Mononuclear cell (primary cell): ENCODE results near the gene FOLR2. TPM values are rescaled to one million over a fixed set of nuclear protein-coding genes. Genes with fewer than 3 reads are reported as not detected.

Source experiments
- H3K27me3 ChIP-seq: 2 replicates; pipeline ENCODE4 v1.6.0; 2011; ENCODE audit warnings: low read length, control low read depth; ENCODE audit not compliant: insufficient read depth
- H3K4me1 ChIP-seq: 2 replicates; pipeline ENCODE4 v1.5.1; 2011; ENCODE audit warnings: mild to moderate bottlenecking, low read length, control low read depth; ENCODE audit not compliant: insufficient read depth
- H3K4me3 ChIP-seq: 2 replicates; pipeline ENCODE4 v1.5.1; 2011; ENCODE audit warnings: mild to moderate bottlenecking, low read length, moderate library complexity
- H3K9me3 ChIP-seq: 2 replicates; pipeline ENCODE4 v1.5.1; 2011; ENCODE audit warnings: low read depth, mild to moderate bottlenecking, control low read depth, low read length
- total RNA-seq: library from RNA; depleted of rRNA; stranded (reverse); fragments of >200 nt; gene quantifications from one replicate; pipeline ENCODE4 v1.2.3, GENCODE V29; 2012

FOLR2 gene
- total RNA-seq, 1 donor: 3.3 TPM

GRCh38 chr11:72239313-72239848 lies 22.8 kb downstream of the FOLR2 start:
- H3K27me3 ChIP-seq: peaks cover 45% of the 10 kb centered on the region
- H3K4me1 ChIP-seq: peaks cover 26% of the 10 kb centered on the region
- H3K9me3 ChIP-seq: no peaks in the 10 kb centered on the region
- no peak overlapping the region for H3K4me3 ChIP-seq

DNA sequence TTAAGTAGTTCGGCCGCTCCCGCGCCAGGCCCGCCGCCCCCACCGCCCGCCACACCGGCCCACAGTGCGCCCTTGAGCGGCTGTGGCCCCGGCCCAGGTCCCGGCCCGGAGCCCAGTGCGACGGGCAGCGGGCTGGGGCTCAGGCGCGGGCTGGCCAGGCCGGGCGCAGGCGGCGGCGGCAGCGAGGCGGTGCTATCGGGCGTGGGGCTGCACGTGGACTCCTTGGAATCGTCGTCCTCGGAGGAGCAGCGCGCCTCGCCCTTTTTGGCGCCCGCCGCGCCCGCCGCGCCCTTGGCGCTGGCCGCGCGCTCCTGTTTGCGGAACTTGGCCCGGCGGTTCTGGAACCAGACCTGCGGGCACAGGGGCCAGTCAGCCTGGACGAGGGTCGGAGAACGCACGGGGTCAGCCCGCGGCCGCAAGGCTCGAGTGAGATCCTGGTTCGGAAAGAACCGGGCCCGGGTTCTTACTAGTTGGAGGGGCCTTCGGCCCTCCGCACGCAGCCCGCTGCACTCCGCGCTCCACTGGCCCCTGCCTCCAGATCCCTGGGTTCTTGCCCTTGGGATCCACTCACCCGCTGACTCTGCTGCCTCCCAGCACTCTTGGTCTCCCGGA lies 23.4 kb downstream of the FOLR2 start:
- peaks cover 51% of the 10 kb centered on the region for H3K27me3 ChIP-seq
- H3K9me3 ChIP-seq: no peaks in the 10 kb centered on the region
- H3K4me1 ChIP-seq: peaks cover 26% of the 10 kb centered on the region
- no peak overlapping the region for H3K4me3 ChIP-seq

- H3K4me1 ChIP-seq: peaks cover 26% of the 10 kb centered on the region
- H3K9me3 ChIP-seq: no peaks in the 10 kb centered on the region
- H3K27me3 ChIP-seq: peaks cover 58% of the 10 kb centered on the region
- H3K4me3 ChIP-seq: no peak overlapping the region
Observed at GRCh38 chr11:72240461-72241290, 24.1 kb downstream of the FOLR2 start.

- Histone ChIP-seq H3K4me3 (no peak overlapping the region), H3K9me3 (no peaks in the 10 kb centered on the region), H3K4me1 (peaks cover 26% of the 10 kb centered on the region), H3K27me3 (peaks cover 64% of the 10 kb centered on the region)
Observed at GRCh38 chr11:72241291-72241781, 24.7 kb downstream of the FOLR2 start.

- H3K27me3 ChIP-seq: peaks cover 73% of the 10 kb centered on the region
- no peaks in the 10 kb centered on the region for H3K9me3 ChIP-seq
- peaks cover 26% of the 10 kb centered on the region for H3K4me1 ChIP-seq
- no peak overlapping the region for H3K4me3 ChIP-seq
Observed at GRCh38 chr11:72242141-72242540, 25.5 kb downstream of the FOLR2 start.

- H3K27me3 ChIP-seq: peaks cover 81% of the 10 kb centered on the region
- no peak overlapping the region for H3K4me3 ChIP-seq
- no peaks in the 10 kb centered on the region for H3K9me3 ChIP-seq
- H3K4me1 ChIP-seq: peaks cover 26% of the 10 kb centered on the region
Observed at GRCh38 chr11:72243173-72244059, 26.8 kb downstream of the FOLR2 start.

DNA sequence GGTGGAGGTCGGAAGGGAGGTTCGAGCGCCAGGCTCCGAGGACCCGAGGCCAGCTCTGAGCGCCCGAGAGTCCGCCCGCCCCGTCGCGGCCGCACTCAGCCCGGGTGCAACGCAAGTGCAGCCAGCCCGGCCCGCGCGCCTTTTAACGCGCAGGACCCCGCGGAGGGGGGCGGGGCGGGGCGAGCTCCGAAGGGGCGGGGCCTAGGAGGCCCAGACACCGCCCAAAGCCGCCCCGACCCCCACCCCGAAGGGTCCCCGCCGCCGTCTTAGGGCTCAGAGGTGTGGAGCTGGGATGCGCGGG lies 27.4 kb downstream of the FOLR2 start, which contains the start of gene PHOX2A:
TSS of gene PHOX2A (minus strand) at position 117 of the 301 bp plus-strand sequence. CDS start 172 bp downstream, outside the sequence.
- peaks cover 24% of the 10 kb centered on the region for H3K4me1 ChIP-seq
- no peak within 1 kb of the TSS for H3K4me3 ChIP-seq
- no peaks in the 10 kb centered on the region for H3K9me3 ChIP-seq
- peaks cover 80% of the 10 kb centered on the region for H3K27me3 ChIP-seq

DNA sequence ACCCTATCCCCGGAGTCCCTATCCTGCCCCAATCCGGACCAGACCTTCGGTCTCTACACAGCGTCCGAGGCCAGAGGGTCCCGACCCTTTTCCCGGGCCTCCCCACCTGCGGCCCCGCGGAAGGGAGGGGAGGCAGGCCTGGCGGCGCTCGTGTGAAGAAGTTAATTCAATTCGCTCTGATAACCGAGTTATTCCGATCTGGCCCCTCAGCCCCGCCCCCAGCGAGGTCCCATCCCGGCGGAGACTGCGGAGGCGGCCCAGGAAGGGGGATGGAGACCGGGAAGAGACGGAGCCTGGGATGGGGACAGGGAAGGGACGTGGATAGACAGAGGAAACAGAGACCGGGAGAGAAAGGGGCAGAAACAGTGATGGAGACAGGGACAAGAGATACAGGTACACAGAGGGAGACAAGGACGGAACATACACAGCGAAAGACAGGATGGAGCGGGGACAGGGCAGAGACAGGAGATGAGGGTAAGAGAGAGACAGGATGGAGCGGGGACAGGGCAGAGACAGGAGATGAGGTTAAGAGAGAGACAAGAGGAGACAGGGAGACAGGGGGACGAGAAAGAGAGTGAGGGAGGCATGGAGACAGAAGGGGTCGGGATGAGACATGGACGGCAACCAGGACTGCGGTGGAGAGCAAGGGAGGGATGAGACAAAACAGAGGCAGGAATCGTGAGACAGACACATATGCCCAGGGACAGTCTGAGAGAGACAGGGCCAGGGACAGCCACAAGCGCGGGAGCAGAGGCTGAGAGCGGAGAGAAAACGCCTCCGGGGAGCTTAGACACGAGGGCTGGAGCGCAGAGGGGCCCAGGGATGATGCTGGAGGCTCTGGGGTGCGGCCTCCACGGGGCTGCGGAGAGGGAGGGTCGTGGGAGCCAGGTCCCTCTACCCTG lies 28.0 kb downstream of the FOLR2 start:
- Histone ChIP-seq H3K9me3 (no peaks in the 10 kb centered on the region), H3K27me3 (peaks cover 74% of the 10 kb centered on the region), H3K4me3 (no peak overlapping the region), H3K4me1 (peaks cover 18% of the 10 kb centered on the region)

DNA sequence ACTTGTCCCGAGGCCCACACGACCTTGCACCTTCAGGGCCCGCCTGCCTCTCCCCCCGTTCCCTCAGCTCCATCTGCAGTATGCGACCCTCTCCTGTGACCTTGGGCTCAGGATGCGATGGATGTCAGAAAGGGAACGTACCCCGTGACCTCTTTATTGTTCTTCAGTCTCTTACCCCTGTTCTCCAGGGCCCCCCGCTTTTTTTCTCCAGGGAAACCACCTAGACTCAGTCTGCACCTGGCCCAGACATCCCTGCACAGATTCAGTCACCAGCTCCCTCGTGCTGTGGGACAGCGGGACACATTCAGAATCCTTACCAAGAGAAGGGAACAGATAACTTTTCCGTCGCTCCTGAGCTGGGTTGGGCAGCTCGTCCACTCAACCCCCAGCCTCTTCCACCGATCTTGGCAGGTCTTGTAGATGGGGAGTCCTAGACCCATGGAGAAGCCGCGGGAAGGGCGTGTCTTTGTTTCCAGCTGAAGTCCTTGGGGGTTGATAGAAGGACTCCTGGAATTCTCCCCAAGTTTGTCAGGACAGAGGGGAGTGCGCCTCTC lies 28.7 kb downstream of the FOLR2 start:
- Histone ChIP-seq H3K4me1 (peaks cover 12% of the 10 kb centered on the region), H3K9me3 (no peaks in the 10 kb centered on the region), H3K27me3 (peaks cover 70% of the 10 kb centered on the region), H3K4me3 (no peak overlapping the region)

GRCh38 chr11:72247584-72247983 lies 31.0 kb downstream of the FOLR2 start:
- no peaks in the 10 kb centered on the region for H3K9me3 ChIP-seq
- H3K4me1 ChIP-seq: peaks cover 5% of the 10 kb centered on the region
- H3K27me3 ChIP-seq: peaks cover 51% of the 10 kb centered on the region
- H3K4me3 ChIP-seq: no peak overlapping the region

- Histone ChIP-seq H3K4me3 (no peak overlapping the region), H3K27me3 (peaks cover 36% of the 10 kb centered on the region), H3K9me3 (no peaks in the 10 kb centered on the region), H3K4me1 (no peaks in the 10 kb centered on the region)
Observed at GRCh38 chr11:72249961-72250360, 33.4 kb downstream of the FOLR2 start.

GRCh38 chr11:72250661-72251464 lies 34.3 kb downstream of the FOLR2 start:
- H3K9me3 ChIP-seq: no peaks in the 10 kb centered on the region
- no peak overlapping the region for H3K4me3 ChIP-seq
- no peaks in the 10 kb centered on the region for H3K4me1 ChIP-seq
- H3K27me3 ChIP-seq: peaks cover 26% of the 10 kb centered on the region

- Histone ChIP-seq H3K4me3 (no peak overlapping the region), H3K9me3 (no peaks in the 10 kb centered on the region), H3K27me3 (peaks cover 19% of the 10 kb centered on the region), H3K4me1 (no peaks in the 10 kb centered on the region)
Observed at GRCh38 chr11:72251614-72252013, 35.0 kb downstream of the FOLR2 start.
